ENCODE data around the gene CFAP53. TPM values are rescaled to one million over a fixed set of nuclear protein-coding genes. Genes with fewer than 3 reads are reported as not detected.

CFAP53 gene
- polyA plus RNA-seq, 1 donor from 2014 or later = 0.64 TPM

DNA sequence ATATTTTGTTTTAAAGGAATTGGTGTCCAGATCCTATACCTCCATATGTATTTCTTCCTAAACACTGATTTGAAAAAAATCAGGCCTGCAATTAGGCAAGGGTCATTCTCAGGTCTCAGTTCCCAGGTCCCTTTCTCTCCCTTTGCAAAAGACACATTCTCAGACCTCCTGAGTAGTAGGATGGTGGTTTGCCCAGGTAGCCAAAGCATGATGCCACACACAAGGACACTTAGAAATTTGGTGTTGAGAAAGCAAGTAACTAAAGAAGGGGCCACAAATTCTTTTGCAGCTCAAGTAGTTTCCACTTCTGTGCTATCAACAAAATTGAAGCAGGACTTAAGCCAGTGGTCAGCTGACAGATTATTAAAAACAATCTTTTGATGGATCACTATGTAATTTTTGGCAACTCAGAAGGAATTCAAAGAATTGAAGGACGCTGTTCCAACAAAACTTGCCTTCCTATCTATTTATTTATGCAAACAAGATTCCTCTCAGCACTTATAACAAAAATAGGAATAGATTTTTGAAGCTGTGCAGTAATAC is 64.7 kb downstream of the CFAP53 start:
- H4K20me1 ChIP-seq (ENCODE audit: insufficient read depth) = no peaks in the 10 kb centered on the region
- no peak overlapping the region for H3K27ac ChIP-seq (ENCODE audit: low read length)
- no peak overlapping the region for H2AFZ ChIP-seq (ENCODE audit: low read depth, low read length)
- H3K36me3 ChIP-seq (ENCODE audit: insufficient read depth, low read length) = no peaks in the 10 kb centered on the region
- H3K9me3 ChIP-seq (ENCODE audit: low read length) = no peaks in the 10 kb centered on the region
- H3K9ac ChIP-seq (ENCODE audit: low read length) = no peak overlapping the region
- no peaks in the 10 kb centered on the region for H3K9me2 ChIP-seq (ENCODE audit: insufficient read depth, low read length)
- H3K4me3 ChIP-seq (ENCODE audit: low read length) = no peak overlapping the region
- no peaks in the 10 kb centered on the region for H3K79me2 ChIP-seq (replicated peaks; ENCODE audit: insufficient read depth, low read length)
- TF ChIP-seq EP300 (conservative IDR thresholded peaks at IDR 0.05; ENCODE audit: poor library complexity, severe bottlenecking) (no peak), TAF1 (IDR thresholded peaks at IDR 0.05; ENCODE audit: low read depth) (no peak), POLR2AphosphoS5 (IDR thresholded peaks at IDR 0.05) (no peak), SMC3 (conservative IDR thresholded peaks at IDR 0.05; ENCODE audit: poor library complexity) (no peak), MXI1 (conservative IDR thresholded peaks at IDR 0.05; ENCODE audit: poor library complexity, severe bottlenecking) (no peak), RAD21 (conservative IDR thresholded peaks at IDR 0.05) (no peak), EZH2 (IDR thresholded peaks at IDR 0.05; ENCODE audit: borderline replicate concordance, insufficient read depth, low read length, poor library complexity, severe bottlenecking) (no peak)
- TF ChIP-seq, protein P1, sequence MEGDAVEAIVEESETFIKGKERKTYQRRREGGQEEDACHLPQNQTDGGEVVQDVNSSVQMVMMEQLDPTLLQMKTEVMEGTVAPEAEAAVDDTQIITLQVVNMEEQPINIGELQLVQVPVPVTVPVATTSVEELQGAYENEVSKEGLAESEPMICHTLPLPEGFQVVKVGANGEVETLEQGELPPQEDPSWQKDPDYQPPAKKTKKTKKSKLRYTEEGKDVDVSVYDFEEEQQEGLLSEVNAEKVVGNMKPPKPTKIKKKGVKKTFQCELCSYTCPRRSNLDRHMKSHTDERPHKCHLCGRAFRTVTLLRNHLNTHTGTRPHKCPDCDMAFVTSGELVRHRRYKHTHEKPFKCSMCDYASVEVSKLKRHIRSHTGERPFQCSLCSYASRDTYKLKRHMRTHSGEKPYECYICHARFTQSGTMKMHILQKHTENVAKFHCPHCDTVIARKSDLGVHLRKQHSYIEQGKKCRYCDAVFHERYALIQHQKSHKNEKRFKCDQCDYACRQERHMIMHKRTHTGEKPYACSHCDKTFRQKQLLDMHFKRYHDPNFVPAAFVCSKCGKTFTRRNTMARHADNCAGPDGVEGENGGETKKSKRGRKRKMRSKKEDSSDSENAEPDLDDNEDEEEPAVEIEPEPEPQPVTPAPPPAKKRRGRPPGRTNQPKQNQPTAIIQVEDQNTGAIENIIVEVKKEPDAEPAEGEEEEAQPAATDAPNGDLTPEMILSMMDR (IDR thresholded peaks at IDR 0.05; ENCODE audit: poor library complexity, severe bottlenecking) = no peak
- TF ChIP-seq, protein P2, sequence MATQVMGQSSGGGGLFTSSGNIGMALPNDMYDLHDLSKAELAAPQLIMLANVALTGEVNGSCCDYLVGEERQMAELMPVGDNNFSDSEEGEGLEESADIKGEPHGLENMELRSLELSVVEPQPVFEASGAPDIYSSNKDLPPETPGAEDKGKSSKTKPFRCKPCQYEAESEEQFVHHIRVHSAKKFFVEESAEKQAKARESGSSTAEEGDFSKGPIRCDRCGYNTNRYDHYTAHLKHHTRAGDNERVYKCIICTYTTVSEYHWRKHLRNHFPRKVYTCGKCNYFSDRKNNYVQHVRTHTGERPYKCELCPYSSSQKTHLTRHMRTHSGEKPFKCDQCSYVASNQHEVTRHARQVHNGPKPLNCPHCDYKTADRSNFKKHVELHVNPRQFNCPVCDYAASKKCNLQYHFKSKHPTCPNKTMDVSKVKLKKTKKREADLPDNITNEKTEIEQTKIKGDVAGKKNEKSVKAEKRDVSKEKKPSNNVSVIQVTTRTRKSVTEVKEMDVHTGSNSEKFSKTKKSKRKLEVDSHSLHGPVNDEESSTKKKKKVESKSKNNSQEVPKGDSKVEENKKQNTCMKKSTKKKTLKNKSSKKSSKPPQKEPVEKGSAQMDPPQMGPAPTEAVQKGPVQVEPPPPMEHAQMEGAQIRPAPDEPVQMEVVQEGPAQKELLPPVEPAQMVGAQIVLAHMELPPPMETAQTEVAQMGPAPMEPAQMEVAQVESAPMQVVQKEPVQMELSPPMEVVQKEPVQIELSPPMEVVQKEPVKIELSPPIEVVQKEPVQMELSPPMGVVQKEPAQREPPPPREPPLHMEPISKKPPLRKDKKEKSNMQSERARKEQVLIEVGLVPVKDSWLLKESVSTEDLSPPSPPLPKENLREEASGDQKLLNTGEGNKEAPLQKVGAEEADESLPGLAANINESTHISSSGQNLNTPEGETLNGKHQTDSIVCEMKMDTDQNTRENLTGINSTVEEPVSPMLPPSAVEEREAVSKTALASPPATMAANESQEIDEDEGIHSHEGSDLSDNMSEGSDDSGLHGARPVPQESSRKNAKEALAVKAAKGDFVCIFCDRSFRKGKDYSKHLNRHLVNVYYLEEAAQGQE (IDR thresholded peaks at IDR 0.05; ENCODE audit: borderline replicate concordance) = no peak
- no peaks in the 10 kb centered on the region for H3F3A ChIP-seq (ENCODE audit: insufficient read depth, low read length, poor library complexity, severe bottlenecking)
- H3K27me3 ChIP-seq (ENCODE audit: insufficient read depth, low read depth, low read length) = peaks cover 3% of the 10 kb centered on the region
- no peak overlapping the region for H3K4me2 ChIP-seq (ENCODE audit: low read length)

DNA sequence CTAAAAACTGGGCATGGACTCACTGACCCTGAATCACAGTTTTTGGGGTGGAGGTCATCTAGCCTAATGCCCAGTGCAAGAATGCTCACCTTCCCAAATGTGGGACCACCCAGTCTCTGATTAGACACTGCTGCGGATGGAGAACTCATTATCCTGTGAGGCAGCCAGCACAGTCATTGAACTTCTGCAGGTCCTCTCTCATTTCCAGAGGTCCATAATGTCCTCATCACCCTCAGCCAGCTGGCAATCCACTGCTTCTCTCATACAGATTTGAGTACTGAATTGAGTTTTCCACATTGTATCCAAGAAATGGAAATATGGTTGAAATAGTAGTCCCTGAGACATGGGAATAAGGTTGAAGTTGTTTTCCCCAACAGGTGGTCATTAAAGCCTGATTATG is 66.4 kb downstream of the CFAP53 start:
- Histone ChIP-seq H3K4me3 (ENCODE audit: low read length) (no peak overlapping the region), H3K27me3 (ENCODE audit: insufficient read depth, low read depth, low read length) (peaks cover 17% of the 10 kb centered on the region), H3K36me3 (ENCODE audit: insufficient read depth, low read length) (no peaks in the 10 kb centered on the region), H3K9me3 (ENCODE audit: low read length) (no peaks in the 10 kb centered on the region), H3F3A (ENCODE audit: insufficient read depth, low read length, poor library complexity, severe bottlenecking) (no peaks in the 10 kb centered on the region), H2AFZ (ENCODE audit: low read depth, low read length) (no peak overlapping the region), H3K9ac (ENCODE audit: low read length) (no peak overlapping the region), H3K79me2 (replicated peaks; ENCODE audit: insufficient read depth, low read length) (no peaks in the 10 kb centered on the region), H4K20me1 (ENCODE audit: insufficient read depth) (no peaks in the 10 kb centered on the region), H3K9me2 (ENCODE audit: insufficient read depth, low read length) (no peaks in the 10 kb centered on the region), H3K4me2 (ENCODE audit: low read length) (no peak overlapping the region), H3K27ac (ENCODE audit: low read length) (no peak overlapping the region)
- no peak for TF ChIP-seq EP300 (conservative IDR thresholded peaks at IDR 0.05; ENCODE audit: poor library complexity, severe bottlenecking)
- no peak for TF ChIP-seq POLR2AphosphoS5 (IDR thresholded peaks at IDR 0.05)
- TF ChIP-seq, protein P1 (IDR thresholded peaks at IDR 0.05; ENCODE audit: poor library complexity, severe bottlenecking) = no peak
- no peak for TF ChIP-seq EZH2 (IDR thresholded peaks at IDR 0.05; ENCODE audit: borderline replicate concordance, insufficient read depth, low read length, poor library complexity, severe bottlenecking)
- TF ChIP-seq MXI1 (conservative IDR thresholded peaks at IDR 0.05; ENCODE audit: poor library complexity, severe bottlenecking) = no peak
- TF ChIP-seq RAD21 (conservative IDR thresholded peaks at IDR 0.05) = no peak
- TF ChIP-seq TAF1 (IDR thresholded peaks at IDR 0.05; ENCODE audit: low read depth) = no peak
- no peak for TF ChIP-seq SMC3 (conservative IDR thresholded peaks at IDR 0.05; ENCODE audit: poor library complexity)
- TF ChIP-seq, protein P2 (IDR thresholded peaks at IDR 0.05; ENCODE audit: borderline replicate concordance) = no peak
